GM18868 (cell line): ENCODE measurements around the gene RASGRF1.
"Not testable (repeated sequence)": the region's sequence is repeated elsewhere in the genome, so short reads cannot be mapped to it uniquely, and the experiment has no call there.

Experiments
- ATAC-seq: cut with Tn5 transposase; IDR thresholded peaks from one replicate; pipeline ENCODE4 v1.9.1; 2021; ENCODE audit warnings: mild to moderate bottlenecking, moderate library complexity; ENCODE audit not compliant: unreplicated experiment

The RASGRF1 gene

GRCh38 chr15:78937132-78937739 lies 153.3 kb downstream of the RASGRF1 start:
- no peak for ATAC-seq

DNA sequence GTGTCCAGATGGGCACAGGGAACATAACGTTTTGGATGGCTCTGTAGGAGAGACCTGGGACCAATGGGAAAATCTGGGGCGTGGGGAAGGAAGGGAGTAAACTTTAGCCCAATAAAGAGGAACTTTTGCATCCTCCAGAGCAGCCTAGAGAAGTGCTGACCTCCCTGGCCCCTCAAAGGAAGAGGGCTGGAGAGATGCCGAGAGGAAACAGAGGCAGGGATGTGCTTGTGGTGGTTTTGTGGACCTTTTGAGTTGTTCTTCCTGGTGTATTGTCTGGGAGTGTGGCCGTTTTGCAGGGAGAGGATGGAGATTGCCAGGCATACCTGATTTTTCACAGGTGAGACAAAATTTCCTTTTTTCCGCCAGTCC lies 155.9 kb downstream of the RASGRF1 start:
- no peak for ATAC-seq

DNA sequence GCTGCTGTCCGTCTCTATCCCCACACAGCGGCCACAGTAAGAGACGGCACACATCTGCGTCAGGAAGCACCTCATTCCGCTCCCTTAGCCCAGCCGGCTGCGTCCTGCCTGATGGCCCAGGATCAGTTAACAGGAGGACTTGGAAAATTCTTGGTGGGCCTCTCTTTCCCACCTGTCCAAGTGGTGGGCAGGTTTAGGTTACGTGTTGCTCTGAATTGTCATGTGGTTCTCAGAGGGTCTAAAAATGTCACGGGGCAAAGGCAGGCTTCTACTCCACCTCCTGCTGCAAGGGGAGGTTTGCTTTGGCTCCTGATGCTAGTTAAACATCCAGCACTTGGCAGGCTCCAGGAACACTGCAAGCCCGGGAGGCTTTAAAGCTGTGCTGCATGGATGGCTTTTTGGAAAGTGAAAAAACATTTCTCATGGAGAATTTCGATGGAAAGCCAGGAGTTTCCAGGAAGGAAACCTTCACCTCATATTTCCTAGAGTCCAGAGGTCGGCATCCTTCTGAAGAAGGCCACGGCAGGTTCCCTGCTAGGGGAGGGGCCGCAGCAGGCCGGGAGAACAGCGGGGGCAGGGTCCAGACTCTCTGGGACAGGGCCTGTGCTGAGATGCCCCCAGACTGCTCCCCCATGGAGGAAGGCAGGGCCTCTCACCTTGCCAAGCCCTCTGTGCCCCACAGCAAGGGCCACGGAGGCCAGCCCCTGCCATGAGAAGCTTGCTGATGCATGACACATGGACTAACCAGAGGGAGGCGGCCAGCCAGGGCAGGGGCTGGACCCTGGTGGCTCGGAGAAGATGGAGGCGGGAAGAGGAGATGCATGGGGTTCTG lies 156.5 kb downstream of the RASGRF1 start:
- ATAC-seq = no peak

DNA sequence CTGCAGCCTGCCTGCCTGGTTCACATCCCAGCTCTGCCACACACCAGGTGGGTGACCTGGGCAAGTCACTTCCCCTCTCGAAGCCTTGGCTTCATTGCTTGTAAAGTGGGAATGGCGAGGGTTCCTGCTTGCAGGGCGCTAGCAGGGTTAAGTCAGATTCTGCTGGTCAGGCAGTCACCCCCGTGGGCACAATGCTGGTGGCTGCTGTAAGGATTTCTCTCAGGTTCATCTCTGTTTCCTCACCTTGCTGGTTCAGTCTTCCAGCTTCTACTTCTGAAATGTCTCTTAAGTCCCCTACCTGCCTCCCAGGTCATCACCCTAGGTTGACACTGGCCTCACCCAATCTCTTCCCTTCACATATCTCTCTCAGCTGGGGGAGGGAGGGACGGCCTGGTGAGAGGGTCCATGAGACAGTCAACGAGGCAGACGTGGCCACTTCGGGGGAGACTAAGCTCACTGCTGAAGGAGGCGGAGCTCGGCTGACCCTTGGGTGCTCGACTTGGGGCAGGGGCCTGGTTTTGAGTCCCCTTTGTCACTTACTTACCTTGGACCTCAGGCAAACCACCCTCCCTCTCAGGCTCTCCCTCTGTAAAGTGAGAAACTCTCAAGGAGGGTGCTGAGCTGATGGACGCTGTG lies 157.3 kb downstream of the RASGRF1 start:
- no peak for ATAC-seq

- no peak for ATAC-seq
Observed at GRCh38 chr15:78932258-78932808, 158.2 kb downstream of the RASGRF1 start.

- no peak for ATAC-seq
Observed at GRCh38 chr15:78931439-78932257, 158.9 kb downstream of the RASGRF1 start.

DNA sequence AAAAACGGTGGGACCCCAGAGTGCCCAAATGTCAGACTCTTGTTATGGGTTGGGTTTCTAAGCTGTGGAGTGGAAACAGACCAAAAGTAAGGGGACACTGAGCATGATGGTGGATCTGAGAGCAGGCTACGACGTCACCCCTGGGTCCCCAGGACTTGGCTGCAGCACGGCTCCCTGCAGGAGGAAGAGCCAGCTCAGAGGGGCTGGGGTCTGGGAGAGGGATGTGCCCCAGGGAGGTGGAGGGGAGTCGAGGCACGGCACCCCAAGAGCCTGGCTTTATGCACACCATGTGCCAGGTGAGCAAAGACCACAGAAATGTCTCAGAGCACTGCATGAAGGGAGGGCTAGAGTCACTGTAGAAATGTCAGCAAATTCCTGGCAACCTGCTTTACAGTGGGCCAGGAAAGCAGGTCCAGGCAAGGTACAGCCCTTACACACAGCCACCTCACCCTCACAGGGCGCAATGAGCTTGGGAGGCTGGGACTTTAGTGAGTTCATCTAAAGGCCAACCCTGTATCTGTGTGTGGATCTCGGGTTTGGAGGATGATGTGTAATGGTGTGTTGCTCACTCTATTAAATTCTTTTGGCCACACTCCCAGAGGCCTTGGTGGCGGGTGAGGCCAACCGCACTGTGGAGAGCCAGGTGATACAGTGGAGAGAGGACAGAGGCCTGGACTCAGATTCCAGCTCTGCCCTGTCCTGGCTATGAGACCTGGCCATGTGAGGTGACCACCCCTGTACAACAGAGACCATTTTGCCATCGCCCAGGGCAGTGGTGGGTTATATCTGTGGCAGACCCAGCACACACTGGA lies 159.8 kb downstream of the RASGRF1 start:
- ATAC-seq = no peak

- ATAC-seq = no peak
Observed at GRCh38 chr15:78929536-78930264, 160.9 kb downstream of the RASGRF1 start.

DNA sequence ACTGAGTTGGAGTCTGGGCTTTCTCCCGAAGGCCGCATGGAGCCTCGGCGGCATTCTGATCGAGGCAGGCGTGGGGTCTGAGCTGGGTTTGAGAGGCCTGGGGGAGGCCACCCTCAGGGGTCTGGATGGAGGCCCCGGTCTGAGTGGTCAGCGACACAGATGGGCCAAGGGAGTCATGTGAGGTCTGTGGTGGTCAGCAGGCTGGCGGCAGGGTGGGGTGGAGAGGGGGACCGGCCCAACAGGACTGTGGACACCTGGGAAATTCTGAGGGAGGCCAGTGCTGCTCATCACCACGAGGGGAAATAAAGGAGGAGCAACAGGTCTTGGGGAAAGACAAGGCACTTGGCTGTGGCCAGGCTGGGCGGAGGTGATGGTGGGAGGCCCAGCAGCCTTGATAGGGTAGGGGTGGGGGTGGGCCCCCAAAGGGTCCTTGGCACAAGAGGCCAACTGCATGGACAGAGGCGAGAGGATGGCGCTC lies 161.9 kb downstream of the RASGRF1 start:
- ATAC-seq = no peak

DNA sequence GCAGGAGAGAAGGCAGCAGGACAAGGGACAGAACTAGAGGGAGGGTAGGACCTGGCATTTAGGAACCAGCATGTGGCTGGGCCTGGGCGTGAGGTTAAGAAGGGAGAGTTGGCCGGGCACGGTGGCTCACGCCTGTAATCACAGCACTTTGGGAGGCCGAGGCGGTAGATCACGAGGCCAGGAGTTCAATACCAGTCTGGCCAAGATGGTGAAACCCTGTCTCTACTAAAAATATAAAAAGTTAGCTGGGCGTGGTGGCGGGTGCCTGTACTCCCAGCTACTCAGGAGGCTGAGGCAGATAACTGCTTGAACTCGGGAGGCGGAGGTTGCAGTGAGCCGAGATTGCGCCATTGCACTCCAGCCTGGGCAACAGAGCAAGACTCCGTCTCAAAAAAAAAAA lies 162.4 kb downstream of the RASGRF1 start:
- not testable (repeated sequence) for ATAC-seq

GRCh38 chr15:78927077-78927790 lies 163.3 kb downstream of the RASGRF1 start:
- no peak for ATAC-seq

DNA sequence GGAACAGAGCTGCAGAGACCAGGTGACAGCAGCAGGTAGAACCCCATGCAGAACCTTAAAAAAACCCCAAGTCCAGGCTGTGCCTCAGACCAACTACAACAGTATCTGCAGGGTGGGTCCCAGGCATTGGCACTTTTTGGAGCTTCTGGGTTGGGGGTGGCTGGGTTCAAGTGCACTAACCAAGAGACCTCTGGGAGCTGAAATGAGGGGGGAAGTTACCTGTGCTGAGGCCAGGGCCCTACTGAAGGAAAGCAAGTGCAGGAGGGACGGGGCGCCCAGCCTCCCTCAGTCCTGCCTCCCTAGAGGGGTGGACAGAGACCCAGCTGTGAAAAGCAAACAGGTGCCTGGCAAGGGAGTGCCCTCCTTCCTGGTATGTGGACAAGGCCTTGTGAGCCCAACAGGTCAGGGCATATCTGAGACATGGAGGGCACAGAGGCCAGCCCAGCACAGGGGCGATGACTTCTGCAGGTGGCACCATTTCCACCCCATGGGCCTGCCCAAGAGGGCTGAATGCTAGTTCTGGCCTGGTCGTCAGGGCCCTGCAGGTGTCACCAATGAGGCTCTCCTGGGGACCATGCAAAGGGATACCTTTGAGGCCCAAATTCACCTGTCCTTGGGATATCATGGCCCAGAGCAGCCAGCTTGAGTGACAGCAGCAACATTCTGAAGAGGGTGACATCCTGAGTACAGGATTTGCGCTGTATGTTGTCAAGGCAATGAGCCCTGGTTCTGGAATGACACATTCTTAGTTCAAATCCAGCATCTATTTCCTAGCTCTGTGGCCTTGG lies 164.4 kb downstream of the RASGRF1 start:
- no peak for ATAC-seq

DNA sequence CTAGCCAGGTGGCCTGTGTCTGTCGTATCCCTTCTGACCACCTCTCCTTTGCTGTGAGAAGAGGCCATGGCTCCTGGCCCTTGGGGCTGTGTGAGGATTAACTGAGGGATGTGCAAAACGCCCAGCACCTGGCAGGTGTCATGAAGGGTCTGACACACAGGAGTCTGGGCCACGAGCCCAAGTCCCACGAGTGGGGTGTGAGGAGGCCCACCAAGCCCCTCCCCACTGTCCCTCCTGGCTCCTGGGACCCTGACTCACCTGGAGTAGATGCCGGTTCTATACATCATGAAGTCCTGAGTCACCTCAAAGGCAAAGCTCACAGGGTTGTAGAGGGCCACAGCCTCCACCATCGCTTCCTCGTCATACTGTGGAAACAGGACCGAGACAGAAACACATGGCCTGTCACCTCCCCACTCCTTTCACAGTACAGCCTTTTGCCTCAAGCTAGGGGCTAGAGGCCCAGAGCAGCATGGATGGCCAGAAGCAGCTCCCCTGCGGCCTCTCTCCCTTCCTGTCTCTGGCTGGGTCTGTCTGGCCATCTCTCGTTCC lies 165.4 kb downstream of the RASGRF1 start:
- ATAC-seq = no peak

- ATAC-seq = no peak
Observed at GRCh38 chr15:78923480-78924360, 166.9 kb downstream of the RASGRF1 start.

GRCh38 chr15:78923015-78923414 lies 167.6 kb downstream of the RASGRF1 start:
- no peak for ATAC-seq

GRCh38 chr15:78922527-78922926 lies 168.1 kb downstream of the RASGRF1 start:
- ATAC-seq = no peak

DNA sequence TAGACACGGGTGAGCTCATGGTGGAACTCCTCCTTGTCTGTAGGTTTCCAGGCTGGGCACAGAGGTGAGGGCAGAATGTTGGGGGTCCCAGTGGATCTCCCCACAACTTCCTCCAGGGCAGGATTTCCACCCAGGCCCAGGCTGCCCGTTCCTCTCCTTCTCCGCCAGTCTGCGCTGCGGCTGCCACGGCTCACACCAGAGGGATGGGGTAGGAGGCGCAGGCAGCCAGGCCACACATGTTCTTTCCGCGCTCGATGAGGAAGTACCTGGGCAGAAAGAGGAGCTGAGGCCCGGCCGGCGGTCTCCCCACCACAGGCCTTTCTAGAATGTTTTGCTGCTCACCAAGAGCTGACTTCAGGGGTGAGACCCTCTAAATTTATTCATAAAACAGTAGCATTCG lies 168.6 kb downstream of the RASGRF1 start:
- no peak for ATAC-seq
